ENCODE measurements around the gene SMARCB1.

DNA sequence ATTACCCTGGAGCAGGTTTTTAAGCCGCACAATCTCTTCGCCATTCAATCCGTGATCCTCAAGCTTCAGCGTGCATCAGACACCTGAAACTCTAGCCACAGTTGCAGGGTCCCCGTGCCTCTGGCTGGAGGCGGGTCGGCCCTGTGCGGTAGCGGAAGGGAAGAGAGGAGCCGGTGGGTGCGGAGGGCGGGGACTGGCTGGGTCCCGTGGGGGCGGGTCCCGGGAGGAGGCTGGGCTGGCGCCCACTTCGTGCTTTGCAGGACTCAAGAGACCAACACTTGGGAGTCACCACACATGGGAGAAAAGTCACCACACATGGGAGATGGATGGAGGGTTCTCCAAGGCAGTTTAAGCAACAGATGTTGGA, 23.2 kb upstream of the SMARCB1 start:
- TF ChIP-seq EP300 (IDR thresholded peaks at IDR 0.05), result no peak
- TF ChIP-seq, protein P1, sequence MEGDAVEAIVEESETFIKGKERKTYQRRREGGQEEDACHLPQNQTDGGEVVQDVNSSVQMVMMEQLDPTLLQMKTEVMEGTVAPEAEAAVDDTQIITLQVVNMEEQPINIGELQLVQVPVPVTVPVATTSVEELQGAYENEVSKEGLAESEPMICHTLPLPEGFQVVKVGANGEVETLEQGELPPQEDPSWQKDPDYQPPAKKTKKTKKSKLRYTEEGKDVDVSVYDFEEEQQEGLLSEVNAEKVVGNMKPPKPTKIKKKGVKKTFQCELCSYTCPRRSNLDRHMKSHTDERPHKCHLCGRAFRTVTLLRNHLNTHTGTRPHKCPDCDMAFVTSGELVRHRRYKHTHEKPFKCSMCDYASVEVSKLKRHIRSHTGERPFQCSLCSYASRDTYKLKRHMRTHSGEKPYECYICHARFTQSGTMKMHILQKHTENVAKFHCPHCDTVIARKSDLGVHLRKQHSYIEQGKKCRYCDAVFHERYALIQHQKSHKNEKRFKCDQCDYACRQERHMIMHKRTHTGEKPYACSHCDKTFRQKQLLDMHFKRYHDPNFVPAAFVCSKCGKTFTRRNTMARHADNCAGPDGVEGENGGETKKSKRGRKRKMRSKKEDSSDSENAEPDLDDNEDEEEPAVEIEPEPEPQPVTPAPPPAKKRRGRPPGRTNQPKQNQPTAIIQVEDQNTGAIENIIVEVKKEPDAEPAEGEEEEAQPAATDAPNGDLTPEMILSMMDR (IDR thresholded peaks at IDR 0.05), result no peak
